Globus pallidus (tissue), 1 donor: ENCODE results near the gene CAMKMT.
"Not testable (repeated sequence)": the region's sequence is repeated elsewhere in the genome, so short reads cannot be mapped to it uniquely, and the experiment has no call there.

Source experiments
- DNase-seq: peaks from one replicate; pipeline ENCODE4 v3.0.0-alpha.2; 2015; ENCODE audit warnings: low spot score

The CAMKMT gene

DNA sequence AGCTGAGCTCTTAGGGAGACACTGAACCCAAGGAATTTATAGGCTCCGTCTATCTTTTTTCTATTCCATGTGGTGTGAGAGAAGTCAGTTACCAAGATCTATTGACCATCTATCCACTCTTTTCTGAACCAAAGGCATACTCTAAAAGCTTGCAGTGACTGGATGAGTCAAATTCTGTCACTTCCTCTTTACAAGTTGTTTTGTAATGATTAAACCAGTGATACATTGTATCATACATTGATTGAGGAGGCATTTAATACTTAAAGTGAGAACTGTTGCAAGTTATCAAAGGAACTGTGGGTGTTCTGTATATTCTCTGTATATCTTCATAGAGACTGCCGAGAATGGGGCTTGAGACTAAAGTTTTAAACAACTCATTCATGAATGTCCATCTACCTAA, 188.8 kb downstream of the CAMKMT start:
- DNase-seq, result no peak

DNA sequence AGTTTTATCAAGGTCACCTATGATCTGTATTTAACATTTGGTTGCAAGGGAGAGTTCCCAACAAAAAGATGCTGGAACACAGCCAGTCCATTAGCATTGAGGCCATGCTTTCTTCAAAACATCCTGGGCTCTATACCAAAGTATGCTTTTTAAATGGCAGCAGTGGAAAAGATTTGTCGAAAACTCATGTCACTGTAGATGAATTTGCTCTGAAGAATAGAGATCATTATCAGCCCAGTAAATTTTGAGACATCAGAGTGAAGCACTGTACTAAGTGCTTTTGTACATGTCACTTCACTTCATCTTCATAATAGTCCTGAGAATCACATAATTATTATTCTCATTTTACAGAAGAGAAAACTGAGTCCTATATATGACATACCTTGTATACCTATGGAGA, 189.8 kb downstream of the CAMKMT start:
- DNase-seq, result no peak

DNA sequence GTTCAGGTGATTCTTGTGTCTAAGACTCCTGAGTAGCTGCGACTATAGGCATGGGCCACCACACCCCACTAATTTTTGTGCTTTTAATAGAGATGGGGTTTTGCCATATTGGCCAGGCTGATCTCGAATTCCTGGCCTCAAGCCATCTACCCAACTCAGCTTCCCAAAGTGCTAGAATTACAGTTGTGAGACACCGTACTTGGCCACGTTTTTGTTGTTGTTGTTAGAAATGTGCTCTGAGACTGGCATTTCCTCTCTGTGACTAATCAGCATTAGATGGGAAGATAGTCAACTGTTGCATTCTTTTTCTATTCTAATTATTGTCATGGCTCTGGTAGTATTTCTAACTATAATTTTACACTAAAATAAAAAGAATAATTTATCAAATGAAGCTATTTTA, 191.7 kb downstream of the CAMKMT start:
- no peak for DNase-seq

DNA sequence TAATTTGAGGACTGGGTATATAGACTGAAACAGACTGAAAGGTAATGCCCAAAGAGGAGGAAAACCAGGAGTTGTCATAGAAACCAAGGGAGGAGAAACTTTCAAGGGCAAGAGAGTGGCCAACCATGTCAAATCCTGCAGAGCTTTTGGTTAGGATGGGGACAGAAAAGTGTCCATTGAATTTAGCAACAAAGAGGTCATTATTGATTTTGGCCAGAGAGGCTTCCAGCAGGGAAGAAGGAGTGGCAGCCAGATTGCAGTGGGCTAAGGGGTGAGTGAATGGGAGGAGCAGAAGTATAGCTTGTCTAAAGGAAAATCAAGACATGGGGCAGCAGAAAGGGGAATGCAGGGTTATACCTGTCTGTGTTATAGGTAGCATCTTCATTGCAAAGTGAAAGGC, 194.0 kb downstream of the CAMKMT start:
- DNase-seq, result no peak

DNA sequence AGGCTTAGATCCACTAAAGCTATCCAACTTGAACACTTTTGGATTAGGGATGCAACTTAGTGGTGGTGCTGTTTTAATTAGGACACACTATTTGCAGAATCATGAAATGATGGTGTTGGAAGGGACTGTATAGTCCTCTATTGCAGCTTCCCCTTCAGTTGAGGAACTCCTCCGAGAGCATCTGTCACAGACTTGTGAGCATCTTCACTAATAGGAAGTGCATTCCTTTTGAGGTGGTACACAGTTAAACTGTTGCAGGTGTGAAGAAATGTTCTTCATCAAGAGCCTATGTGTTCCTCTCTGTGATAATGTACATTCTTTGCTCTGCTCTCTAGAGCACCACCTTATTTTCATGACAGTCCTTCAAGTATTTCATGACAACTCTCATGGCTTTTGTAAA, 197.4 kb downstream of the CAMKMT start:
- DNase-seq, result no peak

DNA sequence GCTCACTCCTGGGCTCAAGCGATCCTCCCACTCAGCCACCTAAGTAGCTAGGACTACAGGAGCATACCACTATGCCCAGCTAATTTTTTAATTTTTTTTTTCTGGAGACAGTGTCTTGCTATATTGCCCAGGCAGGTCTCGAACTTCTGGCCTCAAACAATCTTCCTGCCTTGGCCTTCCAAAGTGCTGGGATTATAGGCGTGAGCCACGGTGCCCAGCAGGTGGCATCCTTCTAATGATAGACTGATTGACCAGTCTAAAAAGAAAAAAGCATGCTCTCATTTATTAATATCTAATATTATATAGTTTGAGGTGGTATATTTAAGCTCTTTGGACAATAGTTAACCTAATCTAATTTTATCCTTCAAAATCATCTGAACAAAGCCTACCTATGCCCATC, 198.6 kb downstream of the CAMKMT start:
- DNase-seq, result no peak

DNA sequence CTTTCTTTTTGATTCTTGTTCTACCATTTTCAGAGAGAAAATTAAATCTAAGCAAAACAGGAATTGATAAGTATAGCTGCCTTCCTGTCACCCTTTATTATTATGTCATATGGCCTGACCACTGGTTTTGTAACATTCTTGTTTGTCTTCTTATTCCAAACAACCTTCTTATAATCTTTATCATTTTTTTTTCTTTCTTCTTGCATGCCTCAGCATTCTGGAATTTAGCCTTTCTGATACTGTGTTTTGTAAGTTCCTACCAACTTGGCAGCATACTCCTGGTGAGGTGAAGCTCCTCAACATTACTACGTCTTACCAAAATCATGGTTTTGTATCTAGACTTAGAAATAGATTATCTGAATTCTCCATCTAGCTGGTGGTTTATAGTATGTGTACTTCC, 199.2 kb downstream of the CAMKMT start:
- no peak for DNase-seq

DNA sequence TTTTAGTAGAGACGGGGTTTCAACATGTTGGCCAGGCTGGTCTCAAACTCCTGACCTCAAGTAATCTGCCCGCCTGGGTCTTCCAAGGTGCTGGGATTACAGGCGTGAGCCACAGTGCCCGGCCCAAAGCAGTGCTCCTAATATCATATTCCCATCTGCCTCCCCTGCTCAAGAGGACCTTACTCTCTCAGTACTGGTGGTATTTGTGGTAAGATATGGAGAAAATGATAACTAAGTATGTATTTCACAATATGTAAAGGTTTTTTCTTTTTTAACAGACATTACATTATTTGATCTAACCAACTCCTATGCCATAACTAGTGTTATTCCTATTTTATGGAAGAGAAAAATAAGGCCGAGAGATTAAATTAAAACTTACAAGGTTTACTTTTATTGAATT, 201.0 kb downstream of the CAMKMT start:
- no peak for DNase-seq

DNA sequence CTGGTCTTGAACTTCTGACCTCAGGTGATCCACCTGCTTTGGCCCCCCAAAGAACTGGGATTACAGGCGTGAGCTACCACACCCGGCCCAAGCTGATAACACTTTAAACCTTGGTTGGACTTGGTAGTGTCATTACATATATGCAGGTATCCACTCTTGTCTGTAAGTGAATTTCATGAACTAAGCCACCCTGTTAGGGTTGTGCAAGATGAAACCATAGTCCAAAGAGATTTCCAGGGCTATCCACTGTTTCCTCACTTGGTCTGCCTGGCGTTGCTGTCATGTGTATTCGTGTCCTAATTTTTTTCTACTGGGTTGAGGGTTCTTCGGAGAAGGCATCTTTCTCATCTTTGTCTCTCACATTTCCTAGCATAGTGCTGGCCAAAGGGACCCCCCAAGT, 203.0 kb downstream of the CAMKMT start:
- no peak for DNase-seq

DNA sequence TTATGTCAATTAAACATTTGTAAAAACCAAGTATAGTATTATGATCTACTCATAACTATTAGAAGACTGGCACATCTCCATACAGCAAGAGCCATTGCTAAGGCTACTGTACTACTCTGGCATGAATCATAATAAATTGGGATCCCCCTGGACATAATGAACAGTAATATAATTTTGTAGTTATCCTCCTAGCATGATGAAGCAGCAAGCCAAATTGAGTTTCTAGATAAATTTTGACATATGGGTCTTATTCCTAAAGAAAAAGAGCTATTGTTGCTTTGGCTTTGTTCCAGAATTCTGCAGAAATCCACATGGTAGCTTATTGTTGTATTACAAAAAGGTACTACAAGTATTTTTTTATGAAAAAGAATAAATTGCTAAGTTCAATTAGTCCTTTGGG, 204.3 kb downstream of the CAMKMT start:
- DNase-seq, result no peak

DNA sequence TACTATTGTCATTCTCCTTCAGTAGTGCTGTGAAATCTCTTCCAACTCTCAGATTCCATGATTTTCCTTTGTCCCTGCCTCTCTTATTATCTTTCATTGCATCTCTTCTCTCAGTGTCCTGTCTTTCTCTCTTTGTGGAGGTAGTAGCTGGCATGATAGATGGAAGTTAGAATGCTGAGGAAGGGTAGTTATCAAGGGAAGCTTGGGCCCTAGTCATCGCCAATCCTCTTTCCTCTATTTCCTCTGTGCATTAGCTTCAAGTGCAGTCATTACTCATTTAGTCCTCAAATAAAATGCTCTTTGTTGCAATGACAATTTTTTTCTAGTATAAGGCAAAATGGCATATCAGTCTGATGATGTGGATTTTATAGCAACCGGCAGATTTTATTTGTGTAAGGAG, 207.7 kb downstream of the CAMKMT start:
- DNase-seq, result no peak

DNA sequence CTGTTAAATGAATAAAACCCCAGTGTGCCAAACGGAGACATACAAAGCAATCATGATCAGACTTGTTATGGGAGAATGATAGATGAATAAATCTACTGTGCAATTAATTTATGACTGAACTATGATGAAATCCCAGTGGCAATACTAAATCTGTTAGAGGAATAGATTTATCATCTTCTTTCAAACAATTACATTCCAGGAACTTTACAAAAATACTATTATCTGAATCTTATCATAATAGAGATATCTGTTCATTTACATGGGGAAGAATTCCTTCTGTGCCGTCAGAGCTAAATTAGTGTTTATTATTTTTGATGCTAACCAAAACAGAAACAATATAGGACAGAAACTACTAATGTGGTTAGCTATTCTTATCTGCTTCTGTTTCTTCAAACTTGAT, 208.5 kb downstream of the CAMKMT start:
- DNase-seq, result no peak

DNA sequence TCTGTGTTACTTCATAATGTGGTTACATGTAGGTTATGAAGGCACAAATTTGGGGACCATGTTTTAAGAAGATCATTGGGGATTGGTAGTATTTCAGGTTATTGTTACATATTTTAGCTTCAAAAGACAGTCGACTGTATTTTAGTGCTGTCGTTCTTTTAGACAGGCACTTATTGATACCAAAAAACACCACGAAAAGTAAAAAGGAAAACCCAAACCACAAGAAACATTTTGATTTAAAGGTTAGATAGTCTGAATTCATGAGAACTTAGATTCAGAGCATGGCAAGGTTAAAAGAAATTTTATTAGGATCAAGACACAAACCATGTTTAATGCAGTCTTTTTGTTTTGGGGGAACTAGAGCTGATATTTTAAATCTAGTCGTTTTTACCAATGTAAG, 209.0 kb downstream of the CAMKMT start:
- no peak for DNase-seq

DNA sequence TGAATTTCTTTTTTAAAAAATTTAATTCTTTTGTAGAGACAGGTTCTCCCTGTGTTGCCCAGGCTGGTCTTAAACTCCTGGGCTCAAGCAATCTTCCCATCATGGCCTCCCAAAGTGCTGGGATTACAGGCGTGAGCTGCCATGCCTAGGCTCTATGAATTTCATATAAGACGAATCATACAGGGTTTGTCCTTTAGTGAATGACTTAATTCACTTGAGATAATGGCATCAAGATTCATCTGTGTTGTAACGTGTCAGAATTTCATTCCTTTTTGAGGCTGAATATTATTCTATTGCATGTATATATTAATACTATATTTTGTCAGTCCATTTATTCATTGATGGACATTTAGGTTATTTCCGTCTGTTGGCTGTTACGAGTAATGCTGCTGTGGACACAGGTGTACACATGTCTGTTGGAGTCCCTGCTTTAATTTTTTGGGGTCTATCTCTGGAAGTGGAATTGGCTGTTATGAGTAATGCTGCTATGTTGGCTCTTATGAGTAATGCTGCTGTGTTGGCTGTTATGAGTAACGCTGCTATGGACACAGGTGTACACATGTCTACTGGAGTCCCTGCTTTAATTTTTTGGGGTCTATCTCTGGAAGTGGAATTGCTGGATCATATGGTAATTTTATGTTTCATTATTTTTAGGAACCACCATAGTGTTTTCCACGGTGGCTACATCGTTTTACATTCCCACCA, 210.6 kb downstream of the CAMKMT start:
- DNase-seq, result no peak

DNA sequence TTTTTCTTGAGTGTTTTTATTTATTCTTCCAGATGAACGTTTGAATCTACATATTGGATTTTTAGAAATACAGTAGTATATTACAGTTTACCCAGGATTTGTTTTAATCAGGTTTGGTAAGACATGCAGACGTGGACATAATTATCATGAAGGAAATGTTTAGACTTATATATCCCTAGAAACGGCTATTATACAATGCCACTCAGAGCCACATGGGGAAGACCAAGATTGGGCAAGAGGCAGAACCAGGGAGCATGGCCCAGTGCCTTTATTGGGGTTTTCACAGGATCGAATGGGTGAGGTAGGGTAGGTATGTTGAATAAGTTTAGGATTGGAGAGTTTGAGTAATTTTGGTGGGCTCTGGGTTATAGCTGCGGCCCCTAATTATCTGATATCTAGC, 212.2 kb downstream of the CAMKMT start:
- no peak for DNase-seq

DNA sequence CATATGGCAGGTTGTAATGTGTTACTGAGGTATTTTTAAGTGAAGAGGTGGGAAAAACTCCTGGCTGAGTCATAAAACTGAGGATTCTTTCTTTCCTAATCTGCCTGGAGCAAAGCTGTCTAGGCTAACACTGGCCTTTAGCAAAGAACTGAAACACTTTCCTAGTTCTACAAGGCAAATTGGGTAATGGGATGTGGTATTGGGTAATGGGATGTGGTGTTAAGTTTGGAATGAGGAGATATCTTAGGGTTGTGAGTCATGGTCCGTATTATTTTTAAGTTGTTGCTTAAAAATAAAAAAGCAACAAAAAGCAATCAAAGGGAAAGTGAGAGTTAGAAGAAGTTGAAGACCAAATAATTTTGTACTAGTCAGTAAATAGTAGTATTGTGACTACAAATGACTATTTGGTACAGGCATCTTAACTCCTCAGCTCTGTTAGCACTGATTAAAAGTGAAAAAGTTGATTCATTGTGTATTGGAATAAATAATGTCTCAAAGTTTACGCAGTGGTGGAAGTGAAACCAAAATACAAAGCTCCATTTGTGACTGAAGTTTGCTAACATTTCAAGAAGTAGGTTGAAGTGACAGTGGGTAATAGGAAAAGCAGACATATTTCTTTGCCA, 216.8 kb downstream of the CAMKMT start:
- DNase-seq, result no peak

DNA sequence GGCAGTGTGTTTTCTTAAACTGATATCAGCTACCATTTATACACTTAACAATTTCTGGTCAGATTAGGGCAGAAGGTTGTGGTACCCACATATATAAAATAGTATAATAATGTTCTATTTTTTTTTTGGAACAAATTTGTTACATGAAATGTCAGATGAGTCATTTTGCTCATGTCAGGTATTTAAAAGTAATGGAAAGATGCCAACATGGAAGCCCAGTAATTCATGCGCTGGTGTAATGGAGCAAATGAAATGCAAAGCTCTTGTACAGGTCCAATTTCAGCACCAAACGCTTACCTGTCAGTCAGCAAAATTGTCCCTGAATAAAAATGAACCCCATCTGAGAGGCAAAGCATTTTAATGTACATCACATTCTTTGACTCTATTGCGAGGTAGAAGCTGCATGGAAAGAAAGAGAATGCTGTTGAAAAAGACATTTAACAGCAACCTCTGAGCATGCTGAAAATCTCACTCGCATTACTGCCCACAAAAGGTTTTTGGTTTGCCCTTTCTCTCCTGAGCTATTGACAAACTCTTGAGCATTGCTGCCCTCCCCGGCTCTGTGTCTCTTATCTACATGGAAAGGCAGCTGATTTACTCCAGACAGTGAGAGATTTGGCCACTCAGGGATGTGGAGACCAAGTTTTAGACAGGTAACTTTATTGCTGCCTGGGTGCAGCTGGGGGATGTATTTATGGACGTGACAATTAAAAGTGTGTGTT, 217.5 kb downstream of the CAMKMT start:
- DNase-seq, result no peak

DNA sequence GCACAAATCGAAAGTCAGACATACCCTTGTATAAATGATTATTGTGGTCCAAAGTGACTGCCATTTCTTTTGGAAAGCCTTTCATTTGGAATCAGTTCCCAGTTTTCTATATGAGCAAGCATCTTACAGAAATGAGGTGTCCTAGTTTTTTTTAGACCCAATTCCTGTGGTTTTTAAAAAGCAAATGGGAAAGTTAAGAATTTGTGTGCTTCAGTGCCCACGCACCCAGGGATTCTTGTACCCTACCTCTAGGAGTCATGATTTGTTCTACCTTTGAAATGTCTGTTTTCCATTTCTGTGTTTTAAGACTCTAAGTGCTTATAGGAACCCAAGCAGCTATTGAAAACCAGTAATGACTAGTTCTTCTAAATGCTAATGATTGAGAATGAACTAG, 218.1 kb downstream of the CAMKMT start:
- DNase-seq, result no peak

DNA sequence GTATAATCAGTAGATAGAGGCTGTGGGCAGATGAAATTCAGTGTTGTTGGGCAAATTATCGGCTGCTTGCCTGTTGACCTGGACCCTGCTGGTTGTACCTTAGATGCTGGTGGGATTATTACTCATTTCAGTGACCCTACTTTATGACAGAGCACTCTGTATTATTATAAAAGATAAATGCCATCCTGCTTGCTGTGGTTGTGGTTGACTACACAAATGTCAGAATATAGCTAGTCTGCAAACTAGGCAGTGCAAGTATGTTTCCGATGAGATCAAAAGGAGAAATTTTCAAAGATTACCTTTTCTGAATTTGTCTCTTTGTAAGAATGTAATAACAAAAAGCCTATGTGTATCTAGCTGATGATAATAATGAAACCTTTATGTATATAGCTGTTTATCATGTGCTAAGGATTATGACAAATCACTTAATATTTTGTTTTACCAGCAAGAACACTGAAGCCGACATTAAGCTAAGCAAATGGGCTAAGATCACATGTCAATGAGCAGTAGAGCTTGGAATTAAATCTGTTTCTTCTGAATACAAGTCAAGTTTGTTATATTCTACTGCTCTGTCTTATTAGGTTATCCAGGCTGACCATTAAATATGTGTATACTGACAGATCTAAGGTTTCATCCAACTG, 219.2 kb downstream of the CAMKMT start:
- DNase-seq, result no peak

DNA sequence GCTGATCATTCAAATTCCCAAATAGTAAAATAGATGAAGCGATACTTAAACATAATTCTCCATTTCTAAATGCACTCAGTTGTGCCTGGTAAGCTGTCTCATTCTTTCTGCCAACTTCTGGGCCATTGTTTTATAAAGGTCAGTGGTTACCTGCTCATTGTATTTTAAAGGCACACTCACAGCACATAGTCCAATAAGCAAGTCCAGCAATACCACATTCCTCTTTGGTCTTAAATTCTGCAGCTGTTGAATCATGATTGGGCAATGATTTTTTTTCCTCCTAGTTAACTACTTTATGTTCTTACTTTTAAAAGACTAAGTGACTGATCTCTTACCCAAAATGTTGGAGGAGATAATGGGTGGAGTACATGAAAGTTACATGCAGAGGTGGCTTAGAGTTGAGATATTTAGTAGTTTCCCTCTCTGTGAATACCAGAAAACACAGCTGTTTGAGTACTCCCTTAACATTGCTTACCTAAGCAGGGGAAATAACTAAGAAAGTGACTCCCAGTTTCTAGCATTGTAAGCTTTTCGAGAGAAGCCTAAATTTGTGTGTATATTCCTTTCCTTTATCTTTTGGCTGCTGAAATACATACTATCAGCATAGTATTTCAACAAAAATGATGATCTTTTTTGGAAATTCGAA, 220.7 kb downstream of the CAMKMT start:
- DNase-seq, result no peak

DNA sequence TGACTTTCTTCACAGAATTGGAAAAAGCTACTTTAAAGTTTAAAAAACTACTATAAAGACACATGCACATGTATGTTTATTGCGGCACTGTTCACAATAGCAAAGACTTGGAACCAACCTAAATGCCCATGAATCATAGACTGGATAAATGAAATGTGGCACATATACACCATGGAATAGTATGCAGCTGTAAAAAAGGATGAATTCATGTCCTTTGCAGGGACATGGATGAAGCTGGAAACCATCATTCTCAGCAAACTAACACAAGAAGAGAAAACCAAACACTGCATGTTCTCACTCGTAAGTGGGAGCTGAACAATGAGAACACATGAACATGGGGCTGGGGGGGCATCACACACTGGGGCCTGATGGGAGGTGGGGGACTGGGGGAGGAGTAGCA, 233.9 kb downstream of the CAMKMT start:
- not testable (repeated sequence) for DNase-seq

DNA sequence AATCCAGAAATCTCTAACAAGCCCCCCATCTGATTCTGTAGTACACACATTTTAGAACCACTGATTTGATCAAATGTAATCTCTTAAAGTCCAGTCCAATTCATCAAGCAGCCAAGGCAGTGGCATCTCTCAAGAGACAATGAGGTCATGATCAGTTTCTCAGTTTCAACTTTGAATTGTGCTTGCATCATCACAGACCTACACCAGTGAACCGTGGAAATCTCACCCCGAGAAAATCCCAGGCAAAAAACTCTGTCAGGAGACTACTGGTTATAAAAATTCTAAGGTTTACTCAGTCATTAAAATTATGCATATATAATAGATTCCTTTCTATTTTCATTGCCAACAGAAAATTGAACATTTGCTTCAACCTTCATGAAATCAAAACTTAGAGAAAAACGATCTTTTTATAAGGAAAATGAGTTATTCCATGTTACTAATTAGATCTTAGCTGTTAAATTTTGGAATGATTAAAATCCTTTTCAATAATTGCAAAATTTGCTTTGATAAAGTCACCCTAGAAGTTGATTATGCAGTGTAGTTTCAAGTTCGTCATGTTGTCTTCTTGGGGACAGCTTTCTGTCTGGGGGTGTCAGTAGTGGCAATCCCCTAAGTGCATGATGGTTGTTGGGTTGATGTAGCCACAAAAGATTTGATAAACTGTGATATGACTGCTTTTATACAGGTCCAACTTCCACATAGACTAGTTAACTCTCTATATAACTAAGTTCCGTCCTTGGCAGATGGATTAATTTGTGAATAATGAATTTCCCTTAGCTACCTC, 235.0 kb downstream of the CAMKMT start:
- no peak for DNase-seq
